GM12874 (cell line): Measurements from ENCODE around the gene CFH.

Source experiments
- TF ChIP-seq, protein P1 (sequence below): IDR thresholded peaks from 2 replicates; pipeline ENCODE4 v1.5.1; 2011; ENCODE audit warnings: low read depth, mild to moderate bottlenecking, control low read depth, low read length, moderate library complexity; ENCODE audit not compliant: insufficient read depth

CFH gene

GRCh38 chr1:196685506-196685905, 33.7 kb downstream of the CFH start:
- TF ChIP-seq, protein P1, sequence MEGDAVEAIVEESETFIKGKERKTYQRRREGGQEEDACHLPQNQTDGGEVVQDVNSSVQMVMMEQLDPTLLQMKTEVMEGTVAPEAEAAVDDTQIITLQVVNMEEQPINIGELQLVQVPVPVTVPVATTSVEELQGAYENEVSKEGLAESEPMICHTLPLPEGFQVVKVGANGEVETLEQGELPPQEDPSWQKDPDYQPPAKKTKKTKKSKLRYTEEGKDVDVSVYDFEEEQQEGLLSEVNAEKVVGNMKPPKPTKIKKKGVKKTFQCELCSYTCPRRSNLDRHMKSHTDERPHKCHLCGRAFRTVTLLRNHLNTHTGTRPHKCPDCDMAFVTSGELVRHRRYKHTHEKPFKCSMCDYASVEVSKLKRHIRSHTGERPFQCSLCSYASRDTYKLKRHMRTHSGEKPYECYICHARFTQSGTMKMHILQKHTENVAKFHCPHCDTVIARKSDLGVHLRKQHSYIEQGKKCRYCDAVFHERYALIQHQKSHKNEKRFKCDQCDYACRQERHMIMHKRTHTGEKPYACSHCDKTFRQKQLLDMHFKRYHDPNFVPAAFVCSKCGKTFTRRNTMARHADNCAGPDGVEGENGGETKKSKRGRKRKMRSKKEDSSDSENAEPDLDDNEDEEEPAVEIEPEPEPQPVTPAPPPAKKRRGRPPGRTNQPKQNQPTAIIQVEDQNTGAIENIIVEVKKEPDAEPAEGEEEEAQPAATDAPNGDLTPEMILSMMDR, result no peak

DNA sequence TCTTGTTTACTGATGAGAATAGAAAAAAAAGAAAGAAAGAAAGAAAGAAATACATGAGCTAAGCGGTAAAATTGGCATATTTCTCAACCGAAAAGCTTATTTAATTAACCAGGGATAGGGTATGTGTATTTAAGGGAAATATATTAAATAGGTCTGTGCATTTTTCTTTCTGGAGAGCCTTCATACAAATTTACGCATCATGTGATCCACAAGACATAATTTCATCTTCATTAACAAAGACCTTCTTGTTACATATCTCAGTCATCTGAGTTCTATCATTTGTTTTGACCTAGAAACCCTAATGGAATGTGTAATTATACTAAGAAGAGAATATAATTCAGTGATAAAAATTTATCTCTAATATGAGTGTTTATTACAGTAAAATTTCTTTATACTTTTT, 37.2 kb downstream of the CFH start:
- TF ChIP-seq, protein P1, result no peak

DNA sequence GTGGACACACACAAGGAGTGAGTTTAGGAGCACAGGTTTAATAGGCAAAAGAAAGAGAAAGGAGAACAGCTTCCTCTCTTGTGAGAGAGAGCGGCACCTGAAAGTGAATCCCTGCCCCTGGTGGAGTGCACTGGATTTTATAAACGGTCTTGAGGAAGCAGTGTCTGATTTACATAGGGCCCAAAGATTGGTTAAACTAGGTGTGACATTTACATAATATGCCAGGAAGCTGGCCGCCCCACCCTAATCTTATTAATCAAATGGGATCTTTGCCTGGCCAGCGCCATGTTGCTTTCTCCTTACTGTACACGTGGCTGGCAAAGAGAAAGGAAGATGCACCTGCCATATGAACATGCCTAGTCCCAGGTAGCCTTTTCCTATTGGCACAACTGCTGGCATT, 38.7 kb downstream of the CFH start:
- TF ChIP-seq, protein P1, result no peak

GRCh38 chr1:196698993-196699392, 47.1 kb downstream of the CFH start:
- TF ChIP-seq, protein P1, result no peak

DNA sequence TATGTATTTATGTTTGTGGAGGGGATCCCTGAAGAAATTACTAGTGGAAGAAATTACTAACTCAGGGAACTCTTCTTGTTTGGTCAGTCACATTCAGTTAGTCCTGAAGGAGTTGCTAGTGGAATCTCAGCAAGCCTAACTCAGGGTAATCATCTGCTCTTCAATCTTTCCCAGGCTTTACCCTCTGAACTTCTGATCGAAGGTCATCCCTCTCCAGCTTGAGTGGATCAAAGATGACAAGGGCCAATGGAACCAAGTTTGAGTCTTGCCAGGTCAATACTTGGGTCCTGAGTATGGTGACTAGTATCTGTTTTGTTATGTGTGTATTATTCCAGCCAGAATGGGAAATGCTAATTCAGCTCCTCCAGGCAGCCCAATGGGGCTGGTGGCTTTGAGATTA, 49.3 kb downstream of the CFH start:
- TF ChIP-seq, protein P1, result no peak

DNA sequence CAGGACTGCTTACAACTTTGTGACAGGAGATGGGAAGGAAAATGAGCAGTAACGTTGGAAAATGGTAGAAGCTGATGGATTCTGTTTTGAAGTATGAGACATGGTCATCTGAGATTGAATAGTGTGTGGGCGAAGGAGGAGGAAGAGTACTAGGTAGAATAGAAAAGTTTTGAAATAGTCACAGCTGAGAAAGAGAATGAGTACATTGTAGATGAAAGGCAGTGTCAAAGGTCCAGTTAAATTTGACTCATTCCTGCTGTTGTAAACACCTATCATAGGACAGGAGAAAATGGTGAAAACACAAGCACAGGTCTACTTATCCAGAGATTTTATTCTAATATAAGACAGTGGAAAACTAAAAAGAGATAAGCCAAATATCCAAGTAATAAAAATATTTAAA, 66.0 kb downstream of the CFH start:
- TF ChIP-seq, protein P1, result no peak

- TF ChIP-seq, protein P1, result peak; percentile 91
Observed at GRCh38 chr1:196723325-196724185, 71.7 kb downstream of the CFH start.

GRCh38 chr1:196732526-196732925, 80.7 kb downstream of the CFH start:
- TF ChIP-seq, protein P1, result no peak
